Heart right ventricle (tissue), 16 donors: ENCODE data around the gene GDPD3. TPM values are rescaled to one million over a fixed set of nuclear protein-coding genes. Genes with fewer than 3 reads are reported as not detected.
A peak's percentile ranks its signal among the peaks of the same experiment; 100 is the strongest.

ENCODE experiments used
- ATAC-seq, 8 donors: fragments of 200-7000 bp; cut with Tn5 transposase; one replicate each; pipeline ENCODE4 v1.9.1; 2020; ENCODE audit warnings: mild to moderate bottlenecking in 8 of 8, moderate library complexity in 8 of 8, moderate number of reproducible peaks in 1 of 8
- DNase-seq, 2 donors: peaks; one replicate each; pipeline ENCODE4 v3.0.0-alpha.2; 2020
- H3K27ac ChIP-seq, 10 donors: fragments of 200-600 bp; sonication (generic) in 2 of 10; one replicate each; pipeline versions ENCODE4 v1.5.0 to v1.8.0; 2020 to 2022; ENCODE audit warnings: mild to moderate bottlenecking in 3 of 10
- H3K27me3 ChIP-seq, 7 donors: fragments of 200-600 bp; one replicate each; pipeline ENCODE4 v1.8.0; 2021 to 2022; ENCODE audit warnings: mild to moderate bottlenecking in 2 of 7
- H3K36me3 ChIP-seq, 9 donors: fragments of 200-600 bp; sonication (generic) in 1 of 9; one replicate each; pipeline versions ENCODE4 v1.5.0 to v1.8.0; 2020 to 2022; ENCODE audit warnings: mild to moderate bottlenecking in 2 of 9
- H3K4me1 ChIP-seq, 9 donors: fragments of 200-600 bp; sonication (generic) in 1 of 9; one replicate each; pipeline versions ENCODE4 v1.5.0 to v1.8.0; 2020 to 2022; ENCODE audit warnings: mild to moderate bottlenecking in 4 of 9
- H3K4me3 ChIP-seq, 10 donors: fragments of 200-600 bp; sonication (generic) in 2 of 10; one replicate each; pipeline versions ENCODE4 v1.5.0 to v1.8.0; 2020 to 2022; ENCODE audit warnings: mild to moderate bottlenecking in 7 of 10, moderate library complexity in 2 of 10
- H3K9me3 ChIP-seq, 11 donors: fragments of 200-600 bp in 10 of 11; sonication (generic) in 2 of 11; one replicate each; pipeline versions ENCODE4 v1.5.0 to v1.8.0; 2013 to 2022; ENCODE audit warnings: mild to moderate bottlenecking in 2 of 11, control low read depth in 1 of 11, moderate library complexity in 1 of 11
- WGBS, 2 donors: extraction: QIAGEN DNeasy Blood & Tissue Kit; methylation state at CpG; one replicate each; pipeline ENCODE4 v1.1.7; 2013; ENCODE audit warnings: inconsistent platforms in 1 of 2; 5-methylcytosine and 5-hydroxymethylcytosine counted together
- intact Hi-C, 10 donors: fragments of 100-400 bp; cut with DNase I; formaldehyde crosslinking; loops; one replicate each; pipeline versions ENCODE4 v1.11.1 to v1.14.2; 2022
- polyA plus RNA-seq, 2 donors: library from polyadenylated mRNA; stranded (reverse); fragments of 200-250 nt; gene quantifications; one replicate each; pipeline ENCODE4 v1.2.3, GENCODE V29; 2013
- total RNA-seq, 10 donors: library from RNA; stranded (reverse); fragmentation: NEBNext Ultra II Directional in 3 of 10; extraction: Animal tissue kit (Norgen Biotek cat#: 25700) in 3 of 10; gene quantifications; one replicate each; pipeline versions ENCODE4 v1.2.1 to v1.2.4, GENCODE V29; 2021 to 2023
- TF ChIP-seq, protein P1 (sequence below), 9 donors: fragments of 200-600 bp; sonication (generic) in 2 of 9; IDR thresholded peaks; one replicate each; pipeline versions ENCODE4 v1.5.0 to v1.8.0; 2021 to 2022; ENCODE audit warnings: antibody characterized with exemption in 9 of 9, mild to moderate bottlenecking in 5 of 9, moderate library complexity in 1 of 9
- donor health status: Arrhythmogenic right ventricular cardiomyopathy.
- donor health status: ischemic (EF 13 %, LVEDD 7.1; RV severe dilation, severe dysfunction).
- donor health status: healthy with polysubstance abuse.
- donor health status: DM: no; HTN: yes; CAD: no.
- donor health status: DM: no; HTN: no; CAD: no.
- donor health status: ischemic (EF 25% LVEDD 6.9; RV normal size, moderate dysfunction).
- donor health status: ischemic (EF 25% LVEDD 5.7; RV mildly dilated, moderate dysfunction).
- donor health status: healthy.
- donor health status: DM: yes; HTN: yes; CAD: no.
- donor health status: Ischemic cardiomyopathy.
- donor health status: ischemic (EF 35%, LVEDD 5.7; RV mildly dilated, moderate dysfunction).
- donor health status: nonischemic (EF 11% LVEDD 7.7; RV severe dilation, severe dysfunction).
- donor health status: DM: yes; HTN: yes; CAD: no.
- donor health status: PGD.
- donor health status: ischemic (EF 29% LVEDD 5.4; RV normal size, mild dysfunction).
- donor health status: nonischemic (EF 23%, LVEDD 6.1; RV moderate dilation, normal function).

GDPD3 gene
- total and polyA plus RNA-seq, 12 donors, result 0.85 to 6.4 (median 1.5) TPM

DNA sequence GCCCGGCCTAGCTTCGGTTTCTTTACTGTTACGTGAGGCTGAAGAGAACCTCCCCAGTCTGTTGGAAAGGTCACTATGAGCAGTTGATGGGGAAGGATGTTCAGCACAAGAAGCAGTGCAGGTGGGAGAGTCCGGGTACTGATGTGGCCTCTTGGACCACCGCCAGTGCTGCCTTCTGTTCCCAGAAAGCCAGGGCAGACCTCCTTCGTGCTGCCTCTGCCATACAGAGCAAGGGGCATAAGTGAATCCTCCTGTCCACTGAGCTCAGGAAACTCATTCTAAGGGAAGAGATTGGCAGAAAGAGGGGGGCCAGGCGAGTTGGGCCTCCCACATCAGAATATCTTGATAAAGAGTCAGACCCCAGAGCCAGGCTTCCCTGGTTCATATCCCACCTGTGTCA lies 33.9 kb downstream of the GDPD3 start:
- ATAC-seq, result no peak
- TF ChIP-seq, protein P1, sequence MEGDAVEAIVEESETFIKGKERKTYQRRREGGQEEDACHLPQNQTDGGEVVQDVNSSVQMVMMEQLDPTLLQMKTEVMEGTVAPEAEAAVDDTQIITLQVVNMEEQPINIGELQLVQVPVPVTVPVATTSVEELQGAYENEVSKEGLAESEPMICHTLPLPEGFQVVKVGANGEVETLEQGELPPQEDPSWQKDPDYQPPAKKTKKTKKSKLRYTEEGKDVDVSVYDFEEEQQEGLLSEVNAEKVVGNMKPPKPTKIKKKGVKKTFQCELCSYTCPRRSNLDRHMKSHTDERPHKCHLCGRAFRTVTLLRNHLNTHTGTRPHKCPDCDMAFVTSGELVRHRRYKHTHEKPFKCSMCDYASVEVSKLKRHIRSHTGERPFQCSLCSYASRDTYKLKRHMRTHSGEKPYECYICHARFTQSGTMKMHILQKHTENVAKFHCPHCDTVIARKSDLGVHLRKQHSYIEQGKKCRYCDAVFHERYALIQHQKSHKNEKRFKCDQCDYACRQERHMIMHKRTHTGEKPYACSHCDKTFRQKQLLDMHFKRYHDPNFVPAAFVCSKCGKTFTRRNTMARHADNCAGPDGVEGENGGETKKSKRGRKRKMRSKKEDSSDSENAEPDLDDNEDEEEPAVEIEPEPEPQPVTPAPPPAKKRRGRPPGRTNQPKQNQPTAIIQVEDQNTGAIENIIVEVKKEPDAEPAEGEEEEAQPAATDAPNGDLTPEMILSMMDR (IDR thresholded peaks at IDR 0.05), result no peak
- no peak for DNase-seq
- Histone ChIP-seq H3K27ac (peak overlapping the region in 2 of 10 donors; percentile 21 to 59), H3K36me3 (peaks cover 0 to 75% (median 36%) of the 10 kb centered on the region in 9 donors), H3K4me3 (no peak overlapping the region), H3K9me3 (no peaks in the 10 kb centered on the region), H3K27me3 (no peaks in the 10 kb centered on the region), H3K4me1 (peaks cover 13 to 49% (median 37%) of the 10 kb centered on the region in 9 donors)
- intact Hi-C loops, result loop anchor here in 2 of 10 donors (10.0 kb wide), 2 partner anchors 325 to 575 kb away; partner anchors contain the start of genes FBRS (in 1 of the 2), PRR14 (in 1 of the 2) and ZNF771 (in 1 of the 2)
- WGBS, 2 donors, result 80 to 88% methylated on average over 7 of the region's 7 CpGs

DNA sequence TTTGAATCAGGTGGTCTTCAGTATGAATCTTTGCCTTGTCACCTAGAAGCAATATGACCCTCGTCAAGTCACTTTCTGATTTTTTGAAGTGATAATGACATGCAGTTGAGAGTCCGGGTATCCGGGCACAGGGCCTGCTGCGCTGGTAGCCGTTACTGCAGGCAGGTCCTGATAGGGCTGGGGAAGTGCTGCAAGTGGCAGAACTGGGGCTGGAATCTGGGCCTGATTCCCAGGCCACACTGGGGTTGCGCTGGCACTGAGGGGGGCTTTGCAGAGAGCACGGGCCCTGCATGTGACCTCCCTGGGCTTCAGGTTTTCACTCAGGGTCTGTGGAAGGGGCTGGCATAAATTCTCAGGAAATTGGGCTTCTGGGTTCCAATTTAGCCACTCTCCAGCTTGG lies 34.6 kb downstream of the GDPD3 start:
- Histone ChIP-seq H3K36me3 (peaks cover 0 to 70% (median 29%) of the 10 kb centered on the region in 9 donors), H3K27ac (peak overlapping the region in 5 of 10 donors; percentile 21 to 65 (median 44)), H3K4me3 (no peak overlapping the region), H3K27me3 (no peaks in the 10 kb centered on the region), H3K4me1 (peaks cover 13 to 49% (median 37%) of the 10 kb centered on the region in 9 donors), H3K9me3 (no peaks in the 10 kb centered on the region)
- DNase-seq (no peak), ATAC-seq (peak in 2 of 8 donors; percentile 19 to 40)
- TF ChIP-seq, protein P1 (IDR thresholded peaks at IDR 0.05), result no peak
- intact Hi-C loops, result loop anchor here in 2 of 10 donors (10.0 kb wide), 2 partner anchors 326 to 576 kb away; partner anchors contain the start of genes FBRS (in 1 of the 2), PRR14 (in 1 of the 2) and ZNF771 (in 1 of the 2)
- WGBS, 2 donors, result 62 to 71% methylated on average over 7 of the region's 7 CpGs

- DNase-seq (no peak), ATAC-seq (no peak)
- intact Hi-C loops, result loop anchor here in 2 of 10 donors (10.0 kb wide), 2 partner anchors 327 to 577 kb away; partner anchors contain the start of genes FBRS (in 1 of the 2), PRR14 (in 1 of the 2) and ZNF771 (in 1 of the 2)
- peaks cover 13 to 49% (median 37%) of the 10 kb centered on the region in 9 donors for H3K4me1 ChIP-seq
- peaks cover 0 to 70% (median 28%) of the 10 kb centered on the region in 9 donors for H3K36me3 ChIP-seq
- peak overlapping the region in 3 of 10 donors; percentile 94 to 100 (median 100) for H3K4me3 ChIP-seq
- H3K27me3 ChIP-seq, result no peaks in the 10 kb centered on the region
- 71 to 81% methylated on average over 6 of the region's 6 CpGs for WGBS, 2 donors
- H3K9me3 ChIP-seq, result no peaks in the 10 kb centered on the region
- peak overlapping the region in 3 of 10 donors; percentile 59 to 99 (median 65) for H3K27ac ChIP-seq
- TF ChIP-seq, protein P1 (IDR thresholded peaks at IDR 0.05), result no peak
Measured at GRCh38 chr16:30077656-30078055, 35.7 kb downstream of the GDPD3 start.

GRCh38 chr16:30076276-30076791 lies 37.0 kb downstream of the GDPD3 start:
- Histone ChIP-seq H3K4me3 (peak overlapping the region; percentile 86 to 100 (median 98)), H3K4me1 (peaks cover 13 to 49% (median 37%) of the 10 kb centered on the region in 9 donors), H3K27ac (peak overlapping the region; percentile 48 to 99 (median 96)), H3K9me3 (no peaks in the 10 kb centered on the region), H3K36me3 (peaks cover 3 to 70% (median 36%) of the 10 kb centered on the region in 9 donors), H3K27me3 (no peaks in the 10 kb centered on the region)
- TF ChIP-seq, protein P1 (IDR thresholded peaks at IDR 0.05), result no peak
- ATAC-seq (peak; percentile 9 to 53 (median 21)), DNase-seq (no peak)
- 2% methylated on average over 33 of the region's 33 CpGs for WGBS, 2 donors
- intact Hi-C loops, result loop anchor here in 2 of 10 donors (10.0 kb wide), 2 partner anchors 328 to 578 kb away; partner anchors contain the start of genes FBRS (in 1 of the 2), PRR14 (in 1 of the 2) and ZNF771 (in 1 of the 2)
